GM12875 (cell line): ENCODE measurements around the gene CCNDBP1.

ENCODE experiments used
- H3K4me3 ChIP-seq: one replicate; pipeline ENCODE4 v1.5.1; 2011; ENCODE audit warnings: low read depth, low read length, control low read depth
- TF ChIP-seq, protein P1 (sequence below): IDR thresholded peaks from 2 replicates; pipeline ENCODE4 v1.5.1; 2011; ENCODE audit warnings: low read depth, mild to moderate bottlenecking, control low read depth, inconsistent platforms, low read length, moderate library complexity, borderline replicate concordance; ENCODE audit not compliant: insufficient read depth

Gene CCNDBP1

DNA sequence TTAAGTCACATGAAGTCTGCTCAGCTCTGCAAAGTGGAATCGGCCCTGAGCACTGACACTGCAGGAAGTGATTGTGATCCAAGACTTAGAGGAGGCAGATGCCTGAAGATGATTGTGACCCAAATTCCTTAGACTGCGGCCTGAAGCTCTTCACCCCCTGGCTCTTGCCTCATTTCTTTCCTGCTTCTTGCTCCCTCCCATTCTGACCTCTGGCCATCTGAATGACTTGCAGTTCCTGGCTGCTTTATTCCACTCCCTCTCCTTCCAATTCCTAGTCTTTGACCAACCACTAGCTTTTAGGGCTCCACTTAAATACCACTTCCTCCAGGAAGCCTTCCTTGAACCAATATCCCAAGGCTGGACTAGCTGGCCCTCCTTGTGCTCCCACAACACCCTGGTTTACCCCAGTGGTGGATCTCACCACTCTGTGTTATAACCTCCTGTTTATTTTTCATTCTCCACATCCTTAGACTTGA is 45.5 kb downstream of the CCNDBP1 start:
- no peak overlapping the region for H3K4me3 ChIP-seq
- TF ChIP-seq, protein P1, sequence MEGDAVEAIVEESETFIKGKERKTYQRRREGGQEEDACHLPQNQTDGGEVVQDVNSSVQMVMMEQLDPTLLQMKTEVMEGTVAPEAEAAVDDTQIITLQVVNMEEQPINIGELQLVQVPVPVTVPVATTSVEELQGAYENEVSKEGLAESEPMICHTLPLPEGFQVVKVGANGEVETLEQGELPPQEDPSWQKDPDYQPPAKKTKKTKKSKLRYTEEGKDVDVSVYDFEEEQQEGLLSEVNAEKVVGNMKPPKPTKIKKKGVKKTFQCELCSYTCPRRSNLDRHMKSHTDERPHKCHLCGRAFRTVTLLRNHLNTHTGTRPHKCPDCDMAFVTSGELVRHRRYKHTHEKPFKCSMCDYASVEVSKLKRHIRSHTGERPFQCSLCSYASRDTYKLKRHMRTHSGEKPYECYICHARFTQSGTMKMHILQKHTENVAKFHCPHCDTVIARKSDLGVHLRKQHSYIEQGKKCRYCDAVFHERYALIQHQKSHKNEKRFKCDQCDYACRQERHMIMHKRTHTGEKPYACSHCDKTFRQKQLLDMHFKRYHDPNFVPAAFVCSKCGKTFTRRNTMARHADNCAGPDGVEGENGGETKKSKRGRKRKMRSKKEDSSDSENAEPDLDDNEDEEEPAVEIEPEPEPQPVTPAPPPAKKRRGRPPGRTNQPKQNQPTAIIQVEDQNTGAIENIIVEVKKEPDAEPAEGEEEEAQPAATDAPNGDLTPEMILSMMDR = no peak

DNA sequence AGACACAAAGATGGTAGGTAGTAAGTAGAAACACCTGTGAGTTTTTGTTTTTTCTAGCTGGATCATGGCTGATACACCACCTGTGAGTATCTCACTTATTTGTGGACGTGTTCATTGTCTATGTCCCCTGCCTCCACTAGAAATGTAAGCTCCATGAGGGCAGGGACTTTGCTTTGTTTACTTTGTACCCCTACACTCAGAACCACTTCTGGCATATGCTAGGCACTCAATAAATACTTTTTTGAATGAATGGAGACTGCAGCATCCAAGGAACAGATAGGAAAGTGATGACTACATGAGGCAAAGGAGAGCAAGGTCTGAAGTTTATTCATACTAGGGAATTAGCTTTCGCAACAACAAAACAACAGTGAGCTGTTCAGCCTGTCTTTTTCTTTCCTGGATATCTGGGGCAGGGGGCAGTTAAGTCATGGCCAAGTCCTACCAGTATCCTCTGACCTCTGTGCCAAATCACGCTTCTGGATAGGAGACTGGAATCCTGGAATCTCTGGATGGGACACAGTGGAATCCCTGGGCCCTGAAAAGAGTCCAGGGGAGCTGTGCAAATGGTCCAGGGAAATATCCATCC is 47.2 kb downstream of the CCNDBP1 start:
- TF ChIP-seq, protein P1 = no peak
- no peak overlapping the region for H3K4me3 ChIP-seq

DNA sequence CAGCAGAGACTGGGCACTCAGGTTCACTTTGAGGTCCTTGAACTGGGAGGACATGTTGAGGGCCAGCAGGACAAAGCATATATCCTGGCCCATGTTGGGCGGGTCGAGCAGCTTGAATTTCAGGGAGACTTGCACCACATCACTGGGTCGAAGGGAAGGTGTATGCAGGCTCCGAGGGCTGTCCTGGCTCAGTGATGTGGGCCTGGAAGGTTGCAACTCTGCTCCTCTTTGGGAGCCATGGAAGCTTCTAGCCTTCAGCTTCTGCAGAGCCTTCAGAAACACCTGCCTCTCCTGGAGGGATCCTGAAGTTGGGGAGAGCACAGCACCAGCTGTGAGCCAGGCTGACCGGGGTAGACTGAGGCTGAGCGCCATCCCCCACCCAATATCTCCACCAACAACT is 50.3 kb downstream of the CCNDBP1 start:
- H3K4me3 ChIP-seq = no peak overlapping the region
- TF ChIP-seq, protein P1 = no peak

DNA sequence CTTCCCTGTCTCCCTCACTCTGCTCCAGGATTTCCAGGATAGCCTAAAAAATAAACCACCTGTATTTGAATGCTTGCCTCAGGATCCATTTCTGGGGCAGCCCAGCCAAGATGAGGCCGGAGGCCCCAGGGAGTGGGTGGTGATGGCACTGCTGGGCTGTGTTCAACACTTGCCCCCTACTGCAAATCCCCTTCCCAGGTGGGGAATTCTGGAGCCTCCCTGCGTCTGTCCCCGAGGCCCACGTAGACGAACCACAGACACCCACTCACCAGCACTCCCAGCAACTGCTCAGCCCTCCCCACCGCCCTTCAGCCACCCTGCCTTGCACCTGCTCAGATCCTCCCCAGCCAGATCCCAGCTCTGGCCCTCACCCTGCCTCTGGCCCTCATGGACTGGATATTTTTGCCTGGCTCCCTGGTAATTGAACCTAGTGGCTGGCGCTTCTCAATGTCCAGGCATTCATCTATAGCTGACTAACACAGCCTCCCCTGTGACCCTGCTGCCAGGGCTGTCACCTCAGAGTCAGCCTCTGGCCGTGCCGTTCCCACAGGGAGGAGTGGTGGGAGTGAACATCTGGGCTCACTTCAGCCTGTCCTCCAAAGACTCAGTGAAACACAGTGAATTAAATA is 52.8 kb downstream of the CCNDBP1 start:
- no peak overlapping the region for H3K4me3 ChIP-seq

DNA sequence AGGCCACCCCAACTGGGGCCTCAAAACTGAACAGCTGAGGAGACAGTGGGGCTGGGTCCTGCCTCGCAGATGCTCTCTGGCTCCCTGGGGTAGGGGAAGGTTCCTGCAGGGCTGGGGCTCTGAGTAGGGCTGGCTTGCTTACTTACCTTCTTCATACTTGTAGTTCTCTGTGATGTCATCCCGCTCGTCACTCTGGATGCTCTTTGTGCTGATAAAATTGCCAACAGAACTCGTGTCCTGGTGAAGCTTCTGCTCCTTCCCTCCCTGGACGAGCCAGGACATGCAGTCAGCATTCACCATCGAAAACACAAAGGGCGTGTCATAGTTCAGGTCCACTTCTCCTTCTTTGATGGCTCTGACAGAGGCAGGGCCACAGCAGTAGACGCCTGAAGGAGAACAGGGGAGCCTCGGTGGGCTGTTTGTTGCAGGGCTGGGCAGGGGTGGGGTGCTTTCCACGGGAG is 53.5 kb downstream of the CCNDBP1 start:
- no peak overlapping the region for H3K4me3 ChIP-seq
- TF ChIP-seq, protein P1 = no peak

More for the DNA sequence above, 52.8 kb downstream of the CCNDBP1 start:
- TF ChIP-seq, protein P1 = no peak

DNA sequence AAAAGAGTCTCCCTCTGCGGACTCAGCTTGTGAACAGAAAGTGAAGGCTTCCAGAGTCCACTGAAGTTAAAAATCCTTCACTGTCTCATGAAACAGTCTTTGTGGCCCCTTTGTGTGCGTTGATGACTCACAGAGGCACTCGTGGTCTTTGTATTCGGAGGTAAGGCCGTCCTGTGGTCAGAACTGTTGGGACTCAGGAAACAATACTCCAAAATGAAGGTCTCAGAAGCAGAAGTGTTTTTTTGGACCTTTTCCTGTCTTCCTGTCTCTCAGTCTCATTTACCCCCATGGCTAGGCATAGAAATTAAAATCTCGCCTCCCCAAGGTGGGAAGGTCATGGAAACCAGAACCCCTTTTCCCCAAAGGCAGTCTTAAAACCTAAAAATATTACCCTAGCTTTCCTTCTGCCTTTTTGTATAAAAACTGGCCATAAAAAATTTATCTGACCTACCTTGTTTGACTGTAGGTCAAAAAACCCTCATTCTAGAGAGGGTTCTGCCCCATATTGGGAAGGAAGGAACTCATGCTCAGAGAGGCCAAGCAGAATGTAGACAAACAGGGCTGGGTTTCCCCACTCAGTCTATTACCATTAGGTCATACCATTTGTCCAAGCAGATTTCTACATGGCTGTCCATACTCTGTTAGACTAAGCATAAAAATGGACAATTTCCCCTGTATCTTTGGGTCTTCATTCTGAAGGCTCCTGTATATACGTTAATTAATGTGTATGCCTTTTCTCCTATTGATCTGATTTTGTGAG is 54.7 kb downstream of the CCNDBP1 start:
- H3K4me3 ChIP-seq = no peak overlapping the region
- TF ChIP-seq, protein P1 = no peak
